HEK293T (cell line): ENCODE measurements around the gene MYOF.

Experiments
- FOXM1 ChIP-seq: fragments of 450-650 bp; IDR thresholded peaks from 2 replicates; pipeline ENCODE4 v1.6.1; 2017; ENCODE audit warnings: mild to moderate bottlenecking, borderline replicate concordance
- LEF1 ChIP-seq: fragments of 450-650 bp; IDR thresholded peaks from 2 replicates; pipeline ENCODE4 v1.6.1; 2017; ENCODE audit warnings: mild to moderate bottlenecking, borderline replicate concordance

DNA sequence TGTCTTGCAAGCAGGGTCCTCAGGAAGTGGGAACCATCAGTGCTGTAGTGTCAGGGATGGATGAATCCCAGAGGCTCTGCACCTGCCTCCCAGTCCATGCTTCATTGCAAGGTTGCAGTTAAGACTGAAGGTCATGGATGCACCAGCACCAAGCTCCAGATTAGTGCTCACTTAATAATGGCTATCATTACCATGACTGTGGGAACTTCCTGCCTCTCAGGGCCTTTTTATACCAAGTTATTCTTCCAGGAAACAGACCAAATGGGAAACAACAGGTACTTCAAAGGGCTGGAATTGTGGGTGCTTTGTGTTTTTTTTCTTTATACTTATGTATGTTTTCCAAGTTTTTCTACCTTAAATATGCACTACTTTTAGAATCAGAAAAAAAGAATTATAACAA is 210.8 kb downstream of the MYOF start:
- TF ChIP-seq FOXM1 (no peak), LEF1 (no peak)
